SK-N-DZ (cell line): ENCODE data around the gene APH1A.
A peak's percentile ranks its signal among the peaks of the same experiment; 100 is the strongest.
"Not testable (repeated sequence)": the region's sequence is repeated elsewhere in the genome, so short reads cannot be mapped to it uniquely, and the experiment has no call there.

Experiments used
- DNase-seq: peaks from one replicate; pipeline ENCODE4 v3.0.0-alpha.2; 2015; ENCODE audit warnings: low spot score

The APH1A gene

DNA sequence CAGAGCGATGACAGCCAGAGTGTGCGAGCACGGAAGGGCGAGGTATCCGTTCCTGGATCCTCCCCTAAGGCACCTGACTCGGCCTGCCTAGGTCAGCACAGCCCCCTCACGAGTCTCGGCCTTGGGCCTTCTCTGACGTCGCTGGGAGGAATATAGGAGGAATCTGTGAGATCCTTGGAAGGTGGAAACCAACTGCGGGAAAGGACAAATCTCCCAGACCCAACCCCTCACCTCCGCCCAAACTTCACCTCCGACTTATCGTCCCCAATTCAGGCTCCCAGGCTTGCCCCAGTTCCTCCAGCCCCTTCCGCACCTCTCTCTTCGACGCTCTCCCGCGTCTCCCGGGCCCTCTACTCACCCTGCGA lies 494 bp downstream of the APH1A start:
- no peak for DNase-seq

- no peak for DNase-seq
Measured at GRCh38 chr1:150267896-150268295, 920 bp downstream of the APH1A start.

GRCh38 chr1:150263549-150263948 lies 5.3 kb downstream of the APH1A start:
- DNase-seq = no peak

DNA sequence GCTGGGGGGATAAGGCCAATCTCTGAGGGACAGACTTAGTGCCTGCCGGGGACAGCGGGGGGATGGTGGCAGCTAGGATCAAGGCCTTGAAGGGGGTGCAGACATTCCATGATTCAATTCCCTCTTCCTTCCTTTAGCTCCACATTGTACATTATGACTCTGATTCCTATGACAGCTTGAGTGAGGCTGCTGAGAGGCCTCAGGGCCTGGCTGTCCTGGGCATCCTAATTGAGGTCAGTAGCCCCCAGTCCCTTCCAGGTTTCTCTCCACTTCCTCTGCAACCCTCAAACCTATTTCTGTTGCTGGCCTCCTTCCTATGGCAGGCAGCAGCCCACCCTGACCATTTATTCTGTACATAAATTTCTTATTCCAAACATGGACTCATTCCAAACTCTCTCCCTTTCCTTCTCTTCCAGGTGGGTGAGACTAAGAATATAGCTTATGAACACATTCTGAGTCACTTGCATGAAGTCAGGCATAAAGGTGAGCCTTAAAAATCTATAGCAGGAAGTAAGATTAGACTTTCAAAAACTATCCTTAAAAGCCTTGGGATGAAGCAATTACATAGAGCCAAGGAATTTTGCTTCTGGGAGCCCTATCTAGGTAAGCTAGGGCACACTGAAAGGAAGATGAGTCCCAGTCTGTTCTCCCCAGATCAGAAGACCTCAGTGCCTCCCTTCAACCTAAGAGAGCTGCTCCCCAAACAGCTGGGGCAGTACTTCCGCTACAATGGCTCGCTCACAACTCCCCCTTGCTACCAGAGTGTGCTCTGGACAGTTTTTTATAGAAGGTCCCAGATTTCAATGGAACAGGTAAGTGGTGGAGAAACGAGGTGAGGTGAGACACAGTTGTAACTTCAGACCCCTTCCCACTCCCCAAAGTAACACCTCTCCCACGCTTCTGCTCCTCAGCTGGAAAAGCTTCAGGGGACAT lies 6.2 kb downstream of the APH1A start:
- no peak for DNase-seq

DNA sequence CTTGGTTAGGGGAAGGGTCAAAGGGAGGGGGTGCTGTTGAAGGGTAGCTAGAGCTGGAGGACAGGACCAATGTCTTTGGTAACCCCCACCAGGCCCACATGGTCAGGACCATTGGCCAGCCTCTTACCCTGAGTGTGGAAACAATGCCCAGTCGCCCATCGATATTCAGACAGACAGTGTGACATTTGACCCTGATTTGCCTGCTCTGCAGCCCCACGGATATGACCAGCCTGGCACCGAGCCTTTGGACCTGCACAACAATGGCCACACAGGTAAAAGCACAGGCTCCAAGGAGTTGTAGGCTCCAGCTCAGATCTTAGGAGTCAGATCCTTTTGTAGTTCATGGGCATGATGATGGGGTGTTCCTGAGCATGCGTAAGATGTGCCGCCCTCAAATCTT lies 7.4 kb downstream of the APH1A start:
- no peak for DNase-seq

- DNase-seq = peak; percentile 44
Measured at GRCh38 chr1:150259758-150260669, 8.8 kb downstream of the APH1A start.

DNA sequence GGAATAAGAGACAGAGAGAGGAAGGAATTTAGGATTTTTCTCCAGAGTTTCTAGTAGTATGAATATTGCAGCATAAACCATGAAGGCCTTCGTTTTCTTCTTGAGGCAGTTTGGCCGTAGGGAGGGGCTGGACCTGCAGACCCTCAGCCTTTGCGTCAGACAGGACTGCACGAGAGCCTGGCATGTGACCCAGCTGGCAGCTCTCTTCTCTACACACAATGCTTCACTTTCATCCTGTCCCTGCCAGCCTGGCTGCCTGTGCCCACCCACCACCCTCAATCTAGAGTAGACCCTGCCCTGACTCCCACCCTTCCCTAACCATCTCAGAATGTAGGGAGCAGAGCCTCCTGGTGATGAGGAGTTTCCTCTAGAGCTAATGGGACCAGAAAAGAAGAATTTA lies 9.6 kb downstream of the APH1A start:
- no peak for DNase-seq

- DNase-seq = peak; percentile 85
Measured at GRCh38 chr1:150257624-150258585, 10.9 kb downstream of the APH1A start, which contains the start of gene CA14. CA14 (plus strand) TSS chr1:150257774; CDS start chr1:150258129, 355 bp downstream.

DNA sequence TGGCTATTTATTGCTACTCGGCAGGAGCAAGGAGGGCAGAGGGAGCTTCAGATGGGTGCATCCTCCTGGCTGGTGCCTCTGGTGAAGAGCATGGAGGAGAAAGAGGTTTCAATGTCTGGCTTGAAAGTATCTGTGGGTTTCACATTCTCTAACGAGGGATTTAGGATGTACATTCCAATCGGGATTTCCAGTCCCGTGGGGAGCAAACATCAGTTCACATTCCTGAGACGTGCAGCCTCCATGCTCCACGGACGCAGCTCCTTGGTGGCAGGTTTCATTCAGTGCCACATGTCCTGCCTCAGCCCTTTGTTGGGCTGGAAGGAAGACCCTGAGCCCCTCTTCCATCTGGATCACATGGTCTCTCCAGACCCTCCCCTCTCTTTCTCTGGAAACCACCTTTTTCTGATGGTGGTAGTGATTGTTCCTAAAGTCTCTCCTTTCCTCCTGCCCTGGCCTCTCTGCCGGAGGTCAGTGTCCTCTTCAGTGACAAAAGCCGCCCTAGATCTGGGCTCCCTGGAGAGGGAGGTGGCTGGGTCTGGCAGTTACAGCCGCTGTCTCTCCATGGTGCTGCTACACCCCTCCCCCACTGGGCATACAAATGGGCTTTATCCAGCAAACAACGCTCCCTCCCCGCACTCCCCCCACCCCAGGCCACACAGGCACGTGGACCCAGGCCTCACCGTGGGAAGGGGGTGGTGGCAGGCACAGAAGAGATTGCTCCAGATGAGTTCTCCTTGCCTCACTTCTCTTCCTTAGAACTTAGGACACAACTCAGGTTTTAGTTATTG lies 12.1 kb downstream of the APH1A start:
- peak; percentile 89 for DNase-seq

- no peak for DNase-seq
Measured at GRCh38 chr1:150256198-150256553, 12.6 kb downstream of the APH1A start.

DNA sequence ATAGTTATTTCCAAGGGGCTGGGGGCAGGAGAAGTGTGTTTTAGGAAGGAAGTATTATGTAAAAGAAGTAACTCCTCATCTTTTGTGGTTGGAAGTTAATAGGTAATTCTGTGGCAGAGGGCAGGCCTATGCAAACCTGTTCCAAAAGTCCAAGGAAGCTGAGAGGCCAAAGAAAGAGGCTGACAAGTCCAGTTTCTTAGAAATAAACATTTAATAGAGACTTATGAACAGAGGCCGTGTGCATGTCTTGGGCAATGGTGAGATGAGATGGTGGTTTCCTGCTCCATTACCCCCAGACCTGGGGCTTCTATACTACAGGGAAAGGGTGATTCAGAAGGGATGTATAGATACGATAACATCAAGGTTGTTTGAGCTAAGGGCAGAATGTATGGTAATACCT lies 18.9 kb downstream of the APH1A start:
- DNase-seq = no peak

DNA sequence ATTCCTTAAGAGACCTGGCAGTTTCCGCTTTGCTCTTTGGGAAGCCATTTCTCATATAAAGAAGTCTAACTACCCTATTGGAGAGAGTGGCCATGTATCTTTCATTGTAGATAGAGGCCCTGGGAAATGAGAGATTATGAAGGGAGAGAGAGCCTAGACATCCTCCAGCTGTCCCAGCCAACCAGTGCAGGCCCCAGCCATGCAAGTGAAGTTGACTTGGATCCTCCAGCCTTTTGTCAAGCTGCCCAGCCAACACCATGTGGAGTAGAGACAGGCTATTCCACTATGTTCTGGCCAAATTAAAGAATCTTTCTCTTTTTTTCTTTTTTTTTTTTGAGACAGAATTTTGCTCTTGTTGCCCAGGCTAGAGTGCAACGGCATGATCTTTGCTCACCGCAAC lies 25.8 kb downstream of the APH1A start:
- no peak for DNase-seq

DNA sequence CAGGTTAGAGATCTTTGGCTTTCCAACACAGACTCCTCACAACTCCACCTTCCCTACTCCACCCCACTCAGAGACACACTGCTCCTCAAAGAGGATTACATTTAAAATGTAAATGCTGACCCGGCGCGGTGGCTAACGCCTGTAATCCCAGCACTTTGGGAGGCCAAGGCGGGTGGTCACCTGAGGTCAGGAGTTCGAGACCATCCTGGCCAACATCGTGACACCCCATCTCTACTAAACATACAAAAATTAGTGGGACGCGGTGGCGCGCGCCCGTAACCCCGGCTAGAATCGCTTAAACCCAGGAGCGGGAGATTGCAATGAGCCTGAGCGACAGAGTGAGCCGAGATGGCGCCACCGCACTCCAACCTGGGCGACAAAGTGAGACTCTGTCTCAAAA lies 31.1 kb downstream of the APH1A start:
- DNase-seq = no peak

DNA sequence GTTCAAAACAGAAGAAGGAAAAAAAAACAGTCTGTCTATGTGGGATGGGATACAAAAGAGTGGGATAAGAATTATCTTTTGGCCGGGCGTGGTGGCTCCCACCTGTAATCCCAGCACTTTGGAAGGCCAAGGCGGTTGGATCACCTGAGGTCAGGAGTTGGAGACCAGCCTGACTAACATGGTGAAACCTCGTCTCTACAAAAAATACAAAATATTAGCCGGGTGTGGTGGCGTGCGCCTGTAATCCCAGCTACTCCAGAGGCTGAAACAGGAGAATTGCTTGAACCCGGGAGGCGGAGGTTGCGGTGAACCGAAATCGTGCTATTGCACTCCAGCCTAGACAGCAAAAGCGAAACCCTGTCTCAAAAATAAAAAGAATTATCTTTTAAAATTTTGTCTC lies 31.6 kb downstream of the APH1A start:
- DNase-seq = not testable (repeated sequence)

GRCh38 chr1:150236614-150237100 lies 32.2 kb downstream of the APH1A start:
- no peak for DNase-seq

DNA sequence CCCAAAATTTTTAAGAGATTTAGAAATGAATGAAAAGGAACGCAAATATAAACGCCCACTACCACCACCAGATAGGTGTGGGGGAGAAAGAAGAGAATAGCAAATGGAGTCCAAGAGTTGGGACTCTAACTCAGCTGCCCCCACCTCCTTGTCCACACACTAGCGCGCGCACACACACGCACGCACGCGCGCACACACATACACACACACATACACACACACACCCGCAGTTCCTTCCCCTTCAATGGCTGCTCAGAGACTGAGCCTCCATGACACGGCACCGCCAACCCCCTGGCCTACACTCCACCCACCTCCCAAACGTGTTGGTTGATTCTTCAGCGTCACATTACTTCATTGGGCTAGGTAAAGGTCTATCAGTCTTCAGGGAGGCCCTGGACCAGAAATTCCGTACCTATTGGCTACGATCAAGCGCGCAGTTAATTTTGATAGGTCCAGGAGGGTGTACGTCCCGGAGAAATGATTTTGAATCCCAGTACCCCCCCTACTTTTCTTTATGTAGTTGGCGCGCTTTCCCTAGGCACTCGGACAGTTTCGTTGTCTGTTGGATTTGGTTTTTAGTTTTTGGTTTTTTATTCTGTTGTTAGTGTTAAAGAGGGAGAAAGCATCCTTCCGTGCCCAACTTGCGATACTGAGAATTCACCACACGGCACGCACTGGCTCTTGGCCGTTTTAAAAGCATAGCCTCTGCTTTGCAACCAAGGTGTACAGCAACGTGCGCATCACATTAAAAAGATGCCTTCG lies 32.8 kb downstream of the APH1A start, which contains the start of gene ANP32E:
Gene ANP32E, minus strand, starts transcription at position 261 of the 762 bp plus-strand sequence. CDS start 326 bp downstream, outside the sequence.
- peak; percentile 100 for DNase-seq

DNA sequence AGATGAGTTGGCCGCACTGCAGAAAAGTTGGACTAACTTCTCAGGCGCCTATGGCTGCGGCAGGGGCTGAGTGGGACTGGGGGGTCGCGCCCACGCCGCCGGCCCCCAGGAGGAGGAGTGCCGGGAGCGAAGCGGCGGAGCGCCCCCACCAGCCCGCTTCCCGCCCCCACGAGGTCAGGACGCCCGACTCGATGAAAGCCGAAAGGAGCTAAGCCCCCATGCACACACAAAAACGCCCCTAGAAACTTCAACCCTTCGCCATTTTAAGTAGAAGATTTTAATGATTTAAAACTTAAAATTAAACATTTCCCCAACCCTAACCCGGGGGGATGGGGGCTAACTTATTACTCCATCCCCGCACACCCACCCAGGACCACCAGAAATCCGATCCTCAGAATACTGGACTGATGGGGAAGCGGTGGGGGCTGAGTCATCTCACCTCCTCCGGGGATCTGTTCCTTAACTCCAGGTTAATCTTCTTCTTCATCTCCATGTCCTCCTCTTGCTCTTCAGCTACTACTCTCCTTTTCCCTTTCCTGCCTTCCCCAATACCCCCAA lies 33.4 kb downstream of the APH1A start:
- no peak for DNase-seq

GRCh38 chr1:150234566-150235293 lies 34.1 kb downstream of the APH1A start:
- DNase-seq = peak; percentile 76

DNA sequence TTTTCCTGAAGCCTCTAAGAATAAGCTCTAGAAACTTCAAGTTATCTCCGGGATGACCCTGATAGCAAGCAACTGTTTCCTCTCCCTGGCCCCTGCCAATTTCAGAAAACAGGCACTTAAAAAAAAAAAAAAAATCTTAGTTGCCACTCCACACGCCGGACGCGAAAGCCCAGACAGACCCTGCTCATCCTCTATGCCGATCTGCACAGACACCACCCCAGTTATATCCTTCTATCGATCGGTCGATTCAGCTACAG lies 34.6 kb downstream of the APH1A start:
- no peak for DNase-seq
